Activated naive CD4-positive, alpha-beta T cell treated with anti-CD3 and anti-CD28 coated beads for 36 hours (primary cell): ENCODE results near the gene TRIM23. TPM values are rescaled to one million over a fixed set of nuclear protein-coding genes. Genes with fewer than 3 reads are reported as not detected.

Experiments used
- CTCF ChIA-PET: fragments of 350-600 bp; sonication (Branson Sonifier 250); formaldehyde crosslinking; loops from one replicate; lab custom pipeline; 2021; ENCODE audit warnings: antibody characterized with exemption; lab: Charles Lee
- DNase-seq: peaks from one replicate; pipeline ENCODE4 v3.0.0-alpha.2; 2020
- H3K27ac Mint-ChIP-seq: one replicate; pipeline ENCODE4 v1.8.0; 2021; ENCODE audit warnings: mild to moderate bottlenecking, mixed read lengths
- H3K27me3 Mint-ChIP-seq: one replicate; pipeline ENCODE4 v1.8.0; 2021; ENCODE audit warnings: low read depth, mixed read lengths
- H3K36me3 Mint-ChIP-seq: one replicate; pipeline ENCODE4 v1.8.0; 2021; ENCODE audit warnings: low read depth, mixed read lengths
- H3K4me1 Mint-ChIP-seq: one replicate; pipeline ENCODE4 v1.8.0; 2021; ENCODE audit warnings: low read depth, mixed read lengths
- H3K4me3 Mint-ChIP-seq: one replicate; pipeline ENCODE4 v1.8.0; 2021; ENCODE audit warnings: mild to moderate bottlenecking, moderate library complexity, mixed read lengths
- H3K9me3 Mint-ChIP-seq: one replicate; pipeline ENCODE4 v1.8.0; 2021; ENCODE audit warnings: mixed read lengths
- intact Hi-C: fragments of 100-400 bp; cut with micrococcal nuclease; formaldehyde crosslinking; loops from one replicate; pipeline ENCODE4 v1.15.1; 2023
- total RNA-seq, 2 experiments: library from RNA; stranded (reverse); gene quantifications; one replicate each; pipeline ENCODE4 v1.2.3, GENCODE V29; 2021

TRIM23 gene
- total RNA-seq, result 1 to 10 TPM; 6.2 to 7.1 TPM

GRCh38 chr5:65624025-65624570 is at the start of gene TRIM23:
Gene TRIM23 (minus strand): TSS chr5:65624333. CDS start chr5:65624274, 59 bp downstream.
- peak within 1 kb of the TSS; percentile 94 for H3K27ac Mint-ChIP-seq
- H3K4me3 Mint-ChIP-seq, result peak within 1 kb of the TSS; percentile 99
- no peaks in the 10 kb centered on the region for H3K27me3 Mint-ChIP-seq
- peaks cover 50% of the 10 kb centered on the region for H3K4me1 Mint-ChIP-seq
- no peaks in the 10 kb centered on the region for H3K9me3 Mint-ChIP-seq
- DNase-seq, result peak; percentile 94
- intact Hi-C loops, result loop anchor here (1.0 to 10.0 kb wide), 6 partner anchors 61 to 1201 kb away; partner anchors contain the start of genes CENPK, PPWD1 and SREK1
- CTCF ChIA-PET, result interaction anchor here (0.7 to 1.0 kb wide), 2 partner anchors 12 to 306 kb away, joined by 3 to 4 read pairs; no protein-coding TSS in a partner anchor
- H3K36me3 Mint-ChIP-seq, result peaks cover 5% of the 10 kb centered on the region

- no peaks in the 10 kb centered on the region for H3K9me3 Mint-ChIP-seq
- no peaks in the 10 kb centered on the region for H3K27me3 Mint-ChIP-seq
- no peak for DNase-seq
- peaks cover 16% of the 10 kb centered on the region for H3K36me3 Mint-ChIP-seq
- intact Hi-C loops, result no loop called here
- CTCF ChIA-PET, result no interaction called here
- H3K27ac Mint-ChIP-seq, result no peak overlapping the region
- peaks cover 31% of the 10 kb centered on the region for H3K4me1 Mint-ChIP-seq
- no peak overlapping the region for H3K4me3 Mint-ChIP-seq
Measured at GRCh38 chr5:65672796-65673195, 48.7 kb upstream of the TRIM23 start.

GRCh38 chr5:65668696-65669095 is 44.6 kb upstream of the TRIM23 start:
- Mint-ChIP-seq H3K27ac (no peak overlapping the region), H3K36me3 (peaks cover 7% of the 10 kb centered on the region), H3K27me3 (no peaks in the 10 kb centered on the region), H3K4me1 (peaks cover 2% of the 10 kb centered on the region), H3K9me3 (no peaks in the 10 kb centered on the region), H3K4me3 (no peak overlapping the region)
- CTCF ChIA-PET, result interaction anchor here (0.7 kb wide), 2 partner anchors 9 to 507 kb away, joined by 3 read pairs; no protein-coding TSS in a partner anchor
- intact Hi-C loops, result no loop called here
- no peak for DNase-seq

- DNase-seq, result no peak
- Mint-ChIP-seq H3K27ac (peak overlapping the region; percentile 59), H3K4me3 (no peak overlapping the region), H3K27me3 (no peaks in the 10 kb centered on the region), H3K36me3 (peaks cover 15% of the 10 kb centered on the region), H3K4me1 (peaks cover 6% of the 10 kb centered on the region), H3K9me3 (no peaks in the 10 kb centered on the region)
- CTCF ChIA-PET, result no interaction called here
- intact Hi-C loops, result no loop called here
Measured at GRCh38 chr5:65663804-65664521, 39.8 kb upstream of the TRIM23 start.

GRCh38 chr5:65654713-65655112 is 30.6 kb upstream of the TRIM23 start:
- intact Hi-C loops, result no loop called here
- H3K27ac Mint-ChIP-seq, result no peak overlapping the region
- no peak overlapping the region for H3K4me3 Mint-ChIP-seq
- no peaks in the 10 kb centered on the region for H3K27me3 Mint-ChIP-seq
- no peaks in the 10 kb centered on the region for H3K4me1 Mint-ChIP-seq
- no peak for DNase-seq
- CTCF ChIA-PET, result no interaction called here
- no peaks in the 10 kb centered on the region for H3K9me3 Mint-ChIP-seq
- peaks cover 12% of the 10 kb centered on the region for H3K36me3 Mint-ChIP-seq

- no peaks in the 10 kb centered on the region for H3K4me1 Mint-ChIP-seq
- no peak overlapping the region for H3K27ac Mint-ChIP-seq
- CTCF ChIA-PET, result interaction anchor here (0.6 kb wide), 1 partner anchor 444 kb away, joined by 3 read pairs; no protein-coding TSS in a partner anchor
- intact Hi-C loops, result no loop called here
- H3K4me3 Mint-ChIP-seq, result no peak overlapping the region
- DNase-seq, result no peak
- no peaks in the 10 kb centered on the region for H3K9me3 Mint-ChIP-seq
- peaks cover 15% of the 10 kb centered on the region for H3K36me3 Mint-ChIP-seq
- H3K27me3 Mint-ChIP-seq, result no peaks in the 10 kb centered on the region
Measured at GRCh38 chr5:65651144-65651543, 27.0 kb upstream of the TRIM23 start.

- H3K9me3 Mint-ChIP-seq, result no peaks in the 10 kb centered on the region
- DNase-seq, result no peak
- intact Hi-C loops, result no loop called here
- H3K27ac Mint-ChIP-seq, result no peak overlapping the region
- CTCF ChIA-PET, result no interaction called here
- no peaks in the 10 kb centered on the region for H3K4me1 Mint-ChIP-seq
- no peak overlapping the region for H3K4me3 Mint-ChIP-seq
- H3K27me3 Mint-ChIP-seq, result no peaks in the 10 kb centered on the region
- H3K36me3 Mint-ChIP-seq, result peaks cover 17% of the 10 kb centered on the region
Measured at GRCh38 chr5:65647941-65648340, 23.8 kb upstream of the TRIM23 start.

GRCh38 chr5:65646938-65647337 is 22.8 kb upstream of the TRIM23 start:
- no peaks in the 10 kb centered on the region for H3K27me3 Mint-ChIP-seq
- H3K36me3 Mint-ChIP-seq, result peaks cover 15% of the 10 kb centered on the region
- H3K27ac Mint-ChIP-seq, result no peak overlapping the region
- no peaks in the 10 kb centered on the region for H3K4me1 Mint-ChIP-seq
- H3K9me3 Mint-ChIP-seq, result no peaks in the 10 kb centered on the region
- no peak for DNase-seq
- CTCF ChIA-PET, result no interaction called here
- no peak overlapping the region for H3K4me3 Mint-ChIP-seq
- intact Hi-C loops, result no loop called here

- CTCF ChIA-PET, result no interaction called here
- DNase-seq, result no peak
- Mint-ChIP-seq H3K9me3 (no peaks in the 10 kb centered on the region), H3K4me3 (no peak overlapping the region), H3K36me3 (peaks cover 26% of the 10 kb centered on the region), H3K27me3 (no peaks in the 10 kb centered on the region), H3K27ac (no peak overlapping the region), H3K4me1 (no peaks in the 10 kb centered on the region)
- intact Hi-C loops, result no loop called here
Measured at GRCh38 chr5:65640240-65640639, 16.1 kb upstream of the TRIM23 start.

- Mint-ChIP-seq H3K27me3 (no peaks in the 10 kb centered on the region), H3K4me3 (no peak overlapping the region), H3K4me1 (peaks cover 25% of the 10 kb centered on the region), H3K9me3 (no peaks in the 10 kb centered on the region), H3K27ac (no peak overlapping the region), H3K36me3 (peaks cover 11% of the 10 kb centered on the region)
- CTCF ChIA-PET, result no interaction called here
- intact Hi-C loops, result no loop called here
- no peak for DNase-seq
Measured at GRCh38 chr5:65630981-65631380, 6.8 kb upstream of the TRIM23 start.

- no peak for DNase-seq
- CTCF ChIA-PET, result no interaction called here
- Mint-ChIP-seq H3K4me1 (peaks cover 46% of the 10 kb centered on the region), H3K4me3 (peak overlapping the region; percentile 99), H3K36me3 (peaks cover 12% of the 10 kb centered on the region), H3K27ac (peak overlapping the region; percentile 94), H3K9me3 (no peaks in the 10 kb centered on the region), H3K27me3 (no peaks in the 10 kb centered on the region)
- intact Hi-C loops, result loop anchor here (1.0 to 10.0 kb wide), 5 partner anchors 143 to 1199 kb away; partner anchors contain the start of genes CWC27 and SREK1IP1
Measured at GRCh38 chr5:65625743-65626142, 1.6 kb upstream of the TRIM23 start.

GRCh38 chr5:65624571-65625555 is 730 bp upstream of the TRIM23 start, which contains the start of the genes SHLD3 and TRAPPC13:
Gene SHLD3 (plus strand): TSS chr5:65625027. CDS start chr5:65629588, 4,561 bp downstream.
Gene TRAPPC13 (plus strand): TSS chr5:65625027. CDS start chr5:65625061, 34 bp downstream.
- intact Hi-C loops, result loop anchor here (1.0 to 10.0 kb wide), 8 partner anchors 62 to 1200 kb away; partner anchors contain the start of genes CENPK, CWC27, PPWD1 and SREK1
- Mint-ChIP-seq H3K9me3 (no peaks in the 10 kb centered on the region), H3K4me1 (peaks cover 50% of the 10 kb centered on the region), H3K27me3 (no peaks in the 10 kb centered on the region), H3K4me3 (peak within 1 kb of the TSS; percentile 99), H3K36me3 (peaks cover 11% of the 10 kb centered on the region), H3K27ac (peak within 1 kb of the TSS; percentile 94)
- CTCF ChIA-PET, result no interaction called here
- peak; percentile 88 for DNase-seq
